ENCODE data around the gene NFATC2.
A peak's percentile ranks its signal among the peaks of the same experiment; 100 is the strongest.

The NFATC2 gene

DNA sequence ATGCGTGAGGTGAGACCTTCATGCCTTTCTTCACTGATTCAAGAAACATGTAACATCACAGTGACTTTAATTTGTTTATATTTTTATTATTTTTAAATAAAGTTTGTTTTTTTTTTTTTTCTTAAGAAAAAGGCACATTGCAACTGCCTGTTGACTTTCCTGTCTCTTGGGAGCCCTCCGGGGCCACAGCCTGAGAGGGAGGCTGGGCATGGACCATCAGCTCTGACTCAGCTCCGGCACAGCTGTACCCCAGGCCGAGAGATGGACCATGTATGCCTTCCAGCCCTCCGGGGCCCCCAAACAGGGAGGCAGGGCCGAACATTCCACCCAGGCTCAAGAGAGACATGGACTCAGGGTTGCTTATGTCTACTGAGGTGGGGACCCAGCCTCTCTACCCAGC lies 99.9 kb downstream of the NFATC2 start:
- Histone ChIP-seq H3K4me1 (ENCODE audit: control insufficient read depth, insufficient read depth, low read length, poor library complexity, severe bottlenecking) (peaks cover 21% of the 10 kb centered on the region), H3K27ac (ENCODE audit: low read depth, low read length, severe bottlenecking) (no peak overlapping the region), H3K9me3 (ENCODE audit: control insufficient read depth, low read length) (no peaks in the 10 kb centered on the region), H3K36me3 (ENCODE audit: control insufficient read depth, insufficient read depth, low read length) (no peaks in the 10 kb centered on the region), H3K4me3 (ENCODE audit: extremely low read depth, insufficient read depth, low read length, poor library complexity, severe bottlenecking) (no peak overlapping the region)
- WGBS, 2 experiments (ENCODE audit: insufficient coverage in 2 of 2), result 93 to 98% methylated on average over 5 of the region's 6 CpGs

DNA sequence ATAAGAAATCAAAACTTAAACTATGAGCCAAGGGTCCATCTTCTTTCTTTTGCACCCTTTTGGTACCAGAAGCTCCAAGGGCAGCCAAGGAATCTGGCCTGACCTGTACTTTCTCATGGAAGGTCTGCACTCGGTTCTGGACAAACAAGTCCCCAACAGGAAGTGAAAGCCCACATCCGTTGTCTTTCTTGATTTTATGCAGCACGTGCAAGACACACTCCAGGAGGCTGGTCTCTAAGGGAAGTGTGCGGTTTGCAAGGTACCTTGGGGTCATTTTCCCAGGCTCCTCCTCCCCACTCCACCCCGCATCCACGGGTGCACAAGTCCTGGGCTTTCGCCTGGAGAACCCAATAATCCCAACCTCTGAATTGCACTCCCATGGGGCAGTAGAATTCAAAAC lies 101.9 kb downstream of the NFATC2 start:
- no peak overlapping the region for H3K27ac ChIP-seq (ENCODE audit: low read depth, low read length, severe bottlenecking)
- 80 to 92% methylated on average over 4 to 5 of the region's 7 CpGs for WGBS, 2 experiments (ENCODE audit: insufficient coverage in 2 of 2)
- no peak overlapping the region for H3K4me3 ChIP-seq (ENCODE audit: extremely low read depth, insufficient read depth, low read length, poor library complexity, severe bottlenecking)
- no peaks in the 10 kb centered on the region for H3K9me3 ChIP-seq (ENCODE audit: control insufficient read depth, low read length)
- peaks cover 18% of the 10 kb centered on the region for H3K4me1 ChIP-seq (ENCODE audit: control insufficient read depth, insufficient read depth, low read length, poor library complexity, severe bottlenecking)
- no peaks in the 10 kb centered on the region for H3K36me3 ChIP-seq (ENCODE audit: control insufficient read depth, insufficient read depth, low read length)

DNA sequence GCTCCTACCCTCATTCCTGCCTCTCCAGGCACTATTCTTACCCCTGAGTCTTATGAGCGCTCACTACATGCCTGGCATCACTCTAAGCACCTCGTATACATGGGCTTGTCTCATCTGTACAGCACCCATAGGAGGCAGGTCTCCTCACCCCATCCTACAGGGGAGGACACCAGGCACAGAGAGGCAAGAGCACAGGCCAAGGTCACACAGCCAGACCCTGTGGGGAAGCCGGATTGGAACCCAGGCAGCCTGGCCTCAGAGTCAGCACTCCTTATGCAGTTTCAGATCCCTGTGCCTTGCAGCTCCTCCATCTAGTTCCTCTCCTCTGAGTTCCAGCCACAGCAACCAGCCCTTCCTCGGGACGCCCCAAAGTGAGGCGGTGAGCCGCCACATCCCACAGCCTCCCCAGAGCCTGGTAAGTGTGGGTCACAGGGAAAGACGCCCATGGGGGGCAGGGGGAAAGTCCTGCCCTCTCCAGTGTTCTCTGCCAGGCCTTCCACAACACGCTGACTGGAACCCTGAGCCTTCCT lies 103.3 kb downstream of the NFATC2 start:
- Histone ChIP-seq H3K36me3 (ENCODE audit: control insufficient read depth, insufficient read depth, low read length) (no peaks in the 10 kb centered on the region), H3K27ac (ENCODE audit: low read depth, low read length, severe bottlenecking) (no peak overlapping the region), H3K4me1 (ENCODE audit: control insufficient read depth, insufficient read depth, low read length, poor library complexity, severe bottlenecking) (peaks cover 10% of the 10 kb centered on the region), H3K9me3 (ENCODE audit: control insufficient read depth, low read length) (no peaks in the 10 kb centered on the region), H3K4me3 (ENCODE audit: extremely low read depth, insufficient read depth, low read length, poor library complexity, severe bottlenecking) (no peak overlapping the region)
- 93 to 98% methylated on average over 5 to 9 of the region's 9 CpGs for WGBS, 2 experiments (ENCODE audit: insufficient coverage in 2 of 2)

DNA sequence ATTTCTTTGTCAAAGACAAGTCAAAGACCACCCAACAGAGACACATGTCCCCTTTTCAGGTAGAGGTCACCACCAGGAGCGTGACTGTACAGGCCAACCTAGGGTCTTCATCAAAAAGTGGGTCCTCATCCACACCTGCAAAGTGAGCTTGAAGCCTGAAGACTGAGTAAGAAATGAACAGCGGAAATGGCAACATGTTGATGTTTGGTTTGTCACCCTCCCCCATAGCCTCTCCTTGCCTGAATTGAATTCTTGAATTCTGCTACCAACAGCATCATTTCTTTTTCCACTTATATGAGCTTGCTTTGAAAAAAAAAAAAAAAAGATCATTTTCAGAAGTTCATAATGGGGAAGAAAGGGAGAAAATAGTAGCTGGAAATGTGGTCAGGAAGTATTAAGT lies 104.4 kb downstream of the NFATC2 start:
- 90 to 100% methylated on average over 1 to 2 of the region's 2 CpGs for WGBS, 2 experiments (ENCODE audit: insufficient coverage in 2 of 2)
- Histone ChIP-seq H3K4me3 (ENCODE audit: extremely low read depth, insufficient read depth, low read length, poor library complexity, severe bottlenecking) (no peak overlapping the region), H3K27ac (ENCODE audit: low read depth, low read length, severe bottlenecking) (no peak overlapping the region), H3K4me1 (ENCODE audit: control insufficient read depth, insufficient read depth, low read length, poor library complexity, severe bottlenecking) (peaks cover 10% of the 10 kb centered on the region), H3K9me3 (ENCODE audit: control insufficient read depth, low read length) (no peaks in the 10 kb centered on the region), H3K36me3 (ENCODE audit: control insufficient read depth, insufficient read depth, low read length) (no peaks in the 10 kb centered on the region)

DNA sequence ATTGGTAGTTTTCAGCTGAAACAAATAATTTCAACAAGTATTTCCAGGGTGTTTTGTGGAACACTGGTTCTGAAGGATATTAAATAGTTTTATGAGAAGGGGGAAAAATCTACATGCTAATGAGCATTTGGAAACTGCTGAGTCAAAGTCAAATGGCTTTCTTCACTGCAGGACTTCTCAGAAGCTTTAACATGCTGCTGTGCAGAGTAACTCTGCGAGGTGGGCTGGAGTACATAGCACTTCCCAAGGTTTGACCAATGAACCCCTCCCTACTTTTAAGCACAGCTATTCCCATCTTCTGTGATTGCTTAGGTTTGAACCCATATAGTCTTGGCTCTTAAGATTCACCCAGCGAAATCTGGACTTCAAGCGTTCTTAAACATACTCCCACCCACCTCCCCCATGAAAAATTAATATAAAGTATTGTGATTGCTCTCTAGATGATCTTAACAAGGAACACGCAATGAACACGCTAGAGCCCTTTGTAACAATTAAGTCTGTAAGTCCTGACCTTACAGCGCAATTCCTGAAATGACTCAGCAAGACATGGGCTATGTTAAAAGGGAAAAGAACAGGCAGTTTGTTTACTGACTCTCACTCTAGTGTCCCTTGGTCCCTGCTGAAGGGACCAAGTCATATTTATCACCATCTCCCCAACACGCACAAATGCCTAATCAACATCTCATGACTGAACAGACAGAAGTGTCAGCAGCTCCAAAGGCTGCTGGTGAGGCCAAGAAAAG lies 105.2 kb downstream of the NFATC2 start:
- no peaks in the 10 kb centered on the region for H3K9me3 ChIP-seq (ENCODE audit: control insufficient read depth, low read length)
- peaks cover 10% of the 10 kb centered on the region for H3K4me1 ChIP-seq (ENCODE audit: control insufficient read depth, insufficient read depth, low read length, poor library complexity, severe bottlenecking)
- WGBS, 2 experiments (ENCODE audit: insufficient coverage in 2 of 2), result 90 to 95% methylated on average over 5 of the region's 7 CpGs
- H3K4me3 ChIP-seq (ENCODE audit: extremely low read depth, insufficient read depth, low read length, poor library complexity, severe bottlenecking), result no peak overlapping the region
- H3K36me3 ChIP-seq (ENCODE audit: control insufficient read depth, insufficient read depth, low read length), result no peaks in the 10 kb centered on the region
- H3K27ac ChIP-seq (ENCODE audit: low read depth, low read length, severe bottlenecking), result peak overlapping the region; percentile 18

DNA sequence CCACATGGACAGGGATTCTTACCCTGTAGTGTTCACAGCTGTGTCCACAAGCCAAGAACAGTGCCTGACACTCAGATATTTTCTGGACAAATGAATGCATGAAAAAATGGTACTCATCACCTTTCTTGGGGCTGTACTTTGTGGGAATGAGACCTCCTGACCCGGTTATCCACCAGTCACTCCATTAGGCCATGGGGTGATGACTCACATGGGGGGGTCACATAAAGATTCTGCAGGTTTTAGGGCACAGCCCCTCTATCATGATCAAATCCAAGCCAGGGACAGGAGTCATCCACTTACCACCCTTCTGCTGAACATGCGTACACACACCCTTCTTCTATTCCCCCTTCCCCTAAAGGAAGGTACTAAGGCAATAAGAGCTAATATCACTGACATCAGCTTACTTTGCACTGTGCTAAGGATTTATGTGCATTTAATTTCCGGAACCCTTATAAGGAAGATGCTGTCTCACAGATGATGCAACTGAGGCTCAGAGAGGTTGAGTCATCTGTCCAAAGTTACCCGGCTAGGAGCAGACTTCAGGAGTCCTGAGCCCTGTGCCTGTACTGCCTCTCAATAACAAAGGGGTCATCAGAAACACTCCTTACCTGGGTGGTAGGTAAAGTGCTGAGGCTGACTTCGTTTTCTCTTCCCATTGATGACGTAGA lies 107.8 kb downstream of the NFATC2 start:
- Histone ChIP-seq H3K4me1 (ENCODE audit: control insufficient read depth, insufficient read depth, low read length, poor library complexity, severe bottlenecking) (peaks cover 10% of the 10 kb centered on the region), H3K36me3 (ENCODE audit: control insufficient read depth, insufficient read depth, low read length) (peaks cover 7% of the 10 kb centered on the region), H3K27ac (ENCODE audit: low read depth, low read length, severe bottlenecking) (no peak overlapping the region), H3K9me3 (ENCODE audit: control insufficient read depth, low read length) (no peaks in the 10 kb centered on the region), H3K4me3 (ENCODE audit: extremely low read depth, insufficient read depth, low read length, poor library complexity, severe bottlenecking) (no peak overlapping the region)
- 86 to 98% methylated on average over 3 to 5 of the region's 6 CpGs for WGBS, 2 experiments (ENCODE audit: insufficient coverage in 2 of 2)

DNA sequence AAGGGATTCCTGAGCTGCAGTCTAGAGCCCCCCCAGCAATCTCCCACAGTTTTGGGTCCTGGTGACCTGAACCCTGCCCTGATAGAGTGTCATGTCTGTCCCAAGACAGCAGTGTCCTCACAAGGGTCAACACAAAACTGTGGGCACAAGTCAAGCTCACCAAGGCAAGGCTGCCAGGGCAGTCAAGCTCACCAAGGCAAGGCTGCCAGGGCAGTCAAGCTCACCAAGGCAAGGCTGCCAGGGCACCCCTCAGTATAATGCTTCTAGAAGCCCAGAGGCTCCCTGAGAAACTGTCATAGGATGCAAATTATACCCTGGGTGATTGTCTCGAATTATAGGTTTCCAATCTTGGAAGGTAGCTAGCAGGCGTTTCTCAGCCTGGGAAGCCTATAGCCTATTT lies 108.5 kb downstream of the NFATC2 start:
- Histone ChIP-seq H3K4me3 (ENCODE audit: extremely low read depth, insufficient read depth, low read length, poor library complexity, severe bottlenecking) (no peak overlapping the region), H3K36me3 (ENCODE audit: control insufficient read depth, insufficient read depth, low read length) (peaks cover 7% of the 10 kb centered on the region), H3K9me3 (ENCODE audit: control insufficient read depth, low read length) (no peaks in the 10 kb centered on the region), H3K4me1 (ENCODE audit: control insufficient read depth, insufficient read depth, low read length, poor library complexity, severe bottlenecking) (peaks cover 15% of the 10 kb centered on the region), H3K27ac (ENCODE audit: low read depth, low read length, severe bottlenecking) (no peak overlapping the region)
- WGBS, 2 experiments (ENCODE audit: insufficient coverage in 2 of 2), result 79 to 94% methylated on average over 2 of the region's 2 CpGs

DNA sequence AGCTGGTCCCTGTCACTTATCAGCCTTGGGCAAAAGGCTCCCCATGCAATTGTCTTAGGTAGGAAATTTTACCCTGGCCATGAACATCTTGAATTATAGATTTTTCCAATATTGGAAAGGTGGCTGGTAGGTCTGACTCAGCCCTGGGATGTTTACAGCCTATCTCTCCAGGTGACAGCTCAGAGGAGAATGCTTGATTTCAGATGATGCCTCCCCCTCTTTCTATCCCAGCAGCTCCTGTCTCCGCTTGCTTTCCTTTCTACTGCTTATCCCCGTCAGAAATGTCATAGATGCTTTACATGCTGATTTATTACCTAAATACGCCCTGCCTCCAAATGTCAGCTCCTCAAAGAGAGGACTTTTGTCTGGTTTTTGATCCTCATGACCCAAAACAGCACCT lies 109.6 kb downstream of the NFATC2 start:
- WGBS, 2 experiments (ENCODE audit: insufficient coverage in 2 of 2), result 80 to 94% methylated on average over 1 to 3 of the region's 3 CpGs
- Histone ChIP-seq H3K36me3 (ENCODE audit: control insufficient read depth, insufficient read depth, low read length) (peaks cover 7% of the 10 kb centered on the region), H3K9me3 (ENCODE audit: control insufficient read depth, low read length) (no peaks in the 10 kb centered on the region), H3K4me1 (ENCODE audit: control insufficient read depth, insufficient read depth, low read length, poor library complexity, severe bottlenecking) (peaks cover 24% of the 10 kb centered on the region), H3K27ac (ENCODE audit: low read depth, low read length, severe bottlenecking) (no peak overlapping the region), H3K4me3 (ENCODE audit: extremely low read depth, insufficient read depth, low read length, poor library complexity, severe bottlenecking) (no peak overlapping the region)

DNA sequence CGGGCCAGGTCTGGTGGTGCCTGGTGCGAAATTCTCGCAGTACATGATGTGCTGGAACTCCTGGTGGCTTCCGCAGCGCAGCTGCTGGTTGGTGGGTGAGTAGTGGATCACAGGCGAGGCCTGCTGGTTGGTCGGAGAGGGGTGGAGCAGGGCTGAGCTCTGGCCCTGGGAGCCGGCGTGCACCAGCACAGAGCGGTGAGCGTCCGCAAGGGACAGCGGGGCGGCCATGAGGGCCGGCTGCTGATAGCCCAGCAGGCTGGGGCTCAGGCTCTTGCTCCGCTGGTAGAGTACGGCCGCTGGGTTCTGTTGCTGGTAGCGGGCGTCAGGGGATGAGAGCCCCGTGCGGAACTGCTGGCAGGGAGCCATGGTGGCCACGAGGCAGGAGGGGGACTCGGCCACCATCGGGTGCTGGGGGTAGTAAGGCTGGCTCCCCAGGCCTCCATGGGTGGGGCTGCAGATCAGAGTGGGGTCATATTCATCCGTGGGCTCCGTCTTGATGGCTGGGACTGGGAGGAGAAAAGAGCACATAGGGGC lies 110.2 kb downstream of the NFATC2 start:
- no peak overlapping the region for H3K4me3 ChIP-seq (ENCODE audit: extremely low read depth, insufficient read depth, low read length, poor library complexity, severe bottlenecking)
- no peaks in the 10 kb centered on the region for H3K9me3 ChIP-seq (ENCODE audit: control insufficient read depth, low read length)
- H3K27ac ChIP-seq (ENCODE audit: low read depth, low read length, severe bottlenecking), result no peak overlapping the region
- peaks cover 24% of the 10 kb centered on the region for H3K4me1 ChIP-seq (ENCODE audit: control insufficient read depth, insufficient read depth, low read length, poor library complexity, severe bottlenecking)
- peaks cover 7% of the 10 kb centered on the region for H3K36me3 ChIP-seq (ENCODE audit: control insufficient read depth, insufficient read depth, low read length)
- 94 to 97% methylated on average over 24 of the region's 27 CpGs for WGBS, 2 experiments (ENCODE audit: insufficient coverage in 2 of 2)

DNA sequence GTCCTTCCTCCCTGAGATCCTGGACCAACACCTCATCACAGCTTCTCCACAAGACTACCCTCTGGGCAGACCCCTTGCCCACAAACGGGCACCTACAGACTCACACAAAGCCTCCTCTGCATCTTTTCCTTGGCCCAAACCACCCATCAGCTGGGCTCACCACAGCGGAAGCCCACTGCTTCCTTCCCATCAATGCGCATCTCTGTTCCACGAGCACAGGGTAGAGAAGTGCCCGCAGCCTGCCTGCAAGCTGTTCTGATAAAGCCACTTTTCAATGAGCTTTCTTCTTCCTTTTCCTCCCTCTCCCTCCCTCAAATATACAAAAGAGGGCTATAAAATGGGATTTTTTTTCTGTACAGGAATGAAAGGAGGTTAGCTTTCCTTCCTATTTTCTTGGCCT lies 111.2 kb downstream of the NFATC2 start:
- Histone ChIP-seq H3K4me1 (ENCODE audit: control insufficient read depth, insufficient read depth, low read length, poor library complexity, severe bottlenecking) (peaks cover 27% of the 10 kb centered on the region), H3K36me3 (ENCODE audit: control insufficient read depth, insufficient read depth, low read length) (peaks cover 7% of the 10 kb centered on the region), H3K27ac (ENCODE audit: low read depth, low read length, severe bottlenecking) (no peak overlapping the region), H3K9me3 (ENCODE audit: control insufficient read depth, low read length) (no peaks in the 10 kb centered on the region), H3K4me3 (ENCODE audit: extremely low read depth, insufficient read depth, low read length, poor library complexity, severe bottlenecking) (no peak overlapping the region)
- WGBS, 2 experiments (ENCODE audit: insufficient coverage in 2 of 2), result 77 to 91% methylated on average over 4 to 5 of the region's 5 CpGs
